Body of pancreas (tissue), 4 donors: Measurements from ENCODE around the gene IFT74. TPM values are rescaled to one million over a fixed set of nuclear protein-coding genes. Genes with fewer than 3 reads are reported as not detected.

Experiments used
- ATAC-seq: fragments of 150-250 bp; one replicate; pipeline ENCODE4 v1.9.1; 2016
- DNase-seq, 4 donors: peaks; one replicate each; pipeline ENCODE4 v3.0.0-alpha.2; 2019
- H3K27ac ChIP-seq, 4 donors: fragments of 200-600 bp; sonication (generic); 1 replicate in 3 of 4; 2 replicates in 1 of 4; pipeline versions ENCODE4 v1.5.1 to v1.6.1; 2016 to 2019; ENCODE audit warnings: mild to moderate bottlenecking in 1 of 4, mixed read lengths in 1 of 4, moderate library complexity in 1 of 4
- H3K27me3 ChIP-seq, 2 donors: fragments of 200-600 bp; sonication (generic); one replicate each; pipeline ENCODE4 v1.6.0; 2016; ENCODE audit warnings: mild to moderate bottlenecking in 1 of 2
- H3K36me3 ChIP-seq, 2 donors: fragments of 200-600 bp; sonication (generic); replicated peaks in 1 of 2; 2 replicates each; pipeline ENCODE4 v1.5.1; 2016; ENCODE audit warnings: low read depth in 2 of 2; ENCODE audit not compliant: insufficient read depth in 1 of 2
- H3K4me1 ChIP-seq: fragments of 200-600 bp; sonication (generic); one replicate; pipeline ENCODE4 v1.6.0; 2016
- H3K4me3 ChIP-seq, 2 donors: fragments of 200-600 bp; sonication (generic); 1 replicate in 1 of 2; 2 replicates in 1 of 2; pipeline ENCODE4 v1.5.1; 2016 to 2019
- H3K9me3 ChIP-seq, 3 donors: fragments of 200-600 bp; sonication (generic); 1 replicate in 2 of 3; 2 replicates in 1 of 3; pipeline ENCODE4 v1.5.1; 2016
- CTCF ChIP-seq, 7 experiments: fragments of 450-650 bp in 4 of 7; fragments of 200-600 bp in 3 of 7; sonication (generic) in 3 of 7; IDR thresholded peaks; one replicate each; pipeline ENCODE4 v1.5.1; 2016 to 2019; ENCODE audit warnings: antibody characterized with exemption in 7 of 7
- POLR2A ChIP-seq, 3 donors: fragments of 450-650 bp; IDR thresholded peaks; one replicate each; pipeline ENCODE4 v1.6.1; 2016; ENCODE audit warnings: antibody characterized with exemption in 3 of 3, mild to moderate bottlenecking in 2 of 3
- WGBS, 2 donors: methylation state at CpG; one replicate each; pipeline ENCODE4 v1.1.5; 2017; 5-methylcytosine and 5-hydroxymethylcytosine counted together
- intact Hi-C: fragments of 100-400 bp; cut with DNase I; formaldehyde crosslinking; loops from one replicate; pipeline ENCODE4 v1.15.1; 2023
- total RNA-seq, 2 donors: library from RNA; depleted of rRNA; stranded (reverse); fragments of >200 nt; gene quantifications; one replicate each; pipeline ENCODE4 v1.1.0, GENCODE V29; 2016

IFT74 gene
- total RNA-seq, 2 donors from 2014 or later: 7.3 to 9.1 TPM

GRCh38 chr9:27065288-27065687 is 109.1 kb downstream of the IFT74 start:
- TF ChIP-seq CTCF (IDR thresholded peaks at IDR 0.05) (no peak), POLR2A (IDR thresholded peaks at IDR 0.05) (no peak)
- DNase-seq: no peak
- H3K9me3 ChIP-seq: no peaks in the 10 kb centered on the region
- H3K4me3 ChIP-seq: no peak overlapping the region
- ATAC-seq: no peak
- H3K27me3 ChIP-seq: no peaks in the 10 kb centered on the region
- intact Hi-C loops: no loop called here
- no peaks in the 10 kb centered on the region for H3K4me1 ChIP-seq
- WGBS, 2 donors: 24 to 27% methylated on average over 1 of the region's 1 CpG
- no peak overlapping the region for H3K27ac ChIP-seq
- H3K36me3 ChIP-seq: peaks cover 0 to 2% of the 10 kb centered on the region in 2 donors

- DNase-seq: no peak
- intact Hi-C loops: no loop called here
- no peaks in the 10 kb centered on the region for H3K36me3 ChIP-seq
- H3K27ac ChIP-seq: no peak overlapping the region
- H3K27me3 ChIP-seq: no peaks in the 10 kb centered on the region
- ATAC-seq: no peak
- TF ChIP-seq POLR2A (IDR thresholded peaks at IDR 0.05) (no peak), CTCF (IDR thresholded peaks at IDR 0.05) (no peak)
- 73 to 89% methylated on average over 3 to 4 of the region's 4 CpGs for WGBS, 2 donors
- H3K9me3 ChIP-seq: no peaks in the 10 kb centered on the region
- H3K4me3 ChIP-seq: no peak overlapping the region
- no peaks in the 10 kb centered on the region for H3K4me1 ChIP-seq
Observed at GRCh38 chr9:27073841-27074728, 117.9 kb downstream of the IFT74 start.

GRCh38 chr9:27078685-27079084 is 122.5 kb downstream of the IFT74 start:
- no peak for ATAC-seq
- no peak for TF ChIP-seq CTCF (IDR thresholded peaks at IDR 0.05)
- TF ChIP-seq POLR2A (IDR thresholded peaks at IDR 0.05): no peak
- H3K4me1 ChIP-seq: no peaks in the 10 kb centered on the region
- no peaks in the 10 kb centered on the region for H3K36me3 ChIP-seq
- 86 to 90% methylated on average over 1 of the region's 1 CpG for WGBS, 2 donors
- no peak for DNase-seq
- intact Hi-C loops: no loop called here
- H3K4me3 ChIP-seq: no peak overlapping the region
- H3K27me3 ChIP-seq: no peaks in the 10 kb centered on the region
- no peak overlapping the region for H3K27ac ChIP-seq
- H3K9me3 ChIP-seq: no peaks in the 10 kb centered on the region

GRCh38 chr9:27085456-27085855 is 129.2 kb downstream of the IFT74 start:
- Histone ChIP-seq H3K27me3 (no peaks in the 10 kb centered on the region), H3K4me3 (no peak overlapping the region), H3K27ac (no peak overlapping the region), H3K9me3 (no peaks in the 10 kb centered on the region), H3K4me1 (no peaks in the 10 kb centered on the region), H3K36me3 (no peaks in the 10 kb centered on the region)
- intact Hi-C loops: no loop called here
- DNase-seq (no peak), ATAC-seq (no peak)
- TF ChIP-seq POLR2A (IDR thresholded peaks at IDR 0.05) (no peak), CTCF (IDR thresholded peaks at IDR 0.05) (no peak)
- 85 to 89% methylated on average over 5 of the region's 5 CpGs for WGBS, 2 donors
